ENCODE measurements around the gene IKBIP.
"Not testable (repeated sequence)": the region's sequence is repeated elsewhere in the genome, so short reads cannot be mapped to it uniquely, and the experiment has no call there.

IKBIP gene

DNA sequence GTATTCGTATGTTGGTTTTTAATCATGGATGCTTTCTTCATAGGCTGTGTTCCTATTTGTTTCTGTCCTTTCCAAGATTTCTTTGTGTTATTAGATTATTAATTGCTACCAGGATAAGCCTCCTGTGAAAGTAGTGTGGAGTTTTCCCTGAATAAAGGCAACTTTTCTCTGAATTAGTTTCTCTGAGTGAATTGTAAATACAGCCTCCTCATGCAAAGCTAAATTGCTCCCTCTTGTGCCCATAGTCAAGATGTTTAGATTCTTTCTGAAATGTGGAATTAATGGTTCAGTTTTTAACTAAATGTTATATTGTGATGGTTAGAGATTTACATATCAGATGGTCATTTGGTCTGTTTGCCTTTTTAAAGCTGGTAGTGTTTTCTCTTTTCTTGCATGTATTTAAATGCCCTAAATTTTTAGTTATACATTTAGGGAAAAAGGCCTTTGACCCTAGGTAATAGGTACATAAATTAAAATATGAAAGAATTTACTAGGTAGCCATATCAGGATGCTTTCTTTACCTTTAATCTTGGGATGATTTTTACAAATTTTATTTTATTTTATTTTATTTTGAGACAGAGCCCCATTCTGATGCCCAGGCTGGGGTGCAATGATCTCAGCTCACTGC lies 9.4 kb upstream of the IKBIP start:
- no peaks in the 10 kb centered on the region for H3K9me3 ChIP-seq (ENCODE audit: control insufficient read depth, insufficient read depth, low read length)
- peaks cover 4% of the 10 kb centered on the region for H3K36me3 ChIP-seq (ENCODE audit: insufficient read depth, low read length)
- H3K4me1 ChIP-seq (ENCODE audit: insufficient read depth, low read length) = 0 out of 2 replicates have a peak, but pooled peaks cover 3% of the 10 kb centered on the region
- no peak overlapping the region for H3K9ac ChIP-seq (ENCODE audit: low read depth, low read length)

DNA sequence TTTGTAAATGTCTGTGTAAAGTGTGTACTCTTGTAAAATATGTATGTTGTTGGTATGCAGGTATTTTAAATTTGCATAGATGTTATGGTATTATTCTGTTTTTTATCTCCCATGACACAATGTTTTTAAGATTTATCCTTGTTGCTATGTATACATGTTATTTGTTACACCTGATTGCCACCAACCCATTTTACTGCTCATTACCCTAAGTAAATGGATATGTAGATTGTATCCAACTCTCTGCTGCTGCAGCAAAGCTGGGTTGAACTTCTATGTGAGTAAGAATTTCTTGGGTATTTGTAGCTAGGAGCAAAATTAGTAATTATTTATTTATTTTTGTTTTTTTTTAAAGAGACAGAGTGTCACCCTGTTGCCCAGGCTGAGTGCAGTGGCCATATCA lies 6.7 kb upstream of the IKBIP start:
- Histone ChIP-seq H3K9me3 (ENCODE audit: control insufficient read depth, insufficient read depth, low read length) (no peaks in the 10 kb centered on the region), H3K4me1 (ENCODE audit: insufficient read depth, low read length) (0 out of 2 replicates have a peak, but pooled peaks cover 4% of the 10 kb centered on the region), H3K9ac (ENCODE audit: low read depth, low read length) (no peak overlapping the region), H3K36me3 (ENCODE audit: insufficient read depth, low read length) (peaks cover 3% of the 10 kb centered on the region; the same call in 1 of the 2 replicates)

DNA sequence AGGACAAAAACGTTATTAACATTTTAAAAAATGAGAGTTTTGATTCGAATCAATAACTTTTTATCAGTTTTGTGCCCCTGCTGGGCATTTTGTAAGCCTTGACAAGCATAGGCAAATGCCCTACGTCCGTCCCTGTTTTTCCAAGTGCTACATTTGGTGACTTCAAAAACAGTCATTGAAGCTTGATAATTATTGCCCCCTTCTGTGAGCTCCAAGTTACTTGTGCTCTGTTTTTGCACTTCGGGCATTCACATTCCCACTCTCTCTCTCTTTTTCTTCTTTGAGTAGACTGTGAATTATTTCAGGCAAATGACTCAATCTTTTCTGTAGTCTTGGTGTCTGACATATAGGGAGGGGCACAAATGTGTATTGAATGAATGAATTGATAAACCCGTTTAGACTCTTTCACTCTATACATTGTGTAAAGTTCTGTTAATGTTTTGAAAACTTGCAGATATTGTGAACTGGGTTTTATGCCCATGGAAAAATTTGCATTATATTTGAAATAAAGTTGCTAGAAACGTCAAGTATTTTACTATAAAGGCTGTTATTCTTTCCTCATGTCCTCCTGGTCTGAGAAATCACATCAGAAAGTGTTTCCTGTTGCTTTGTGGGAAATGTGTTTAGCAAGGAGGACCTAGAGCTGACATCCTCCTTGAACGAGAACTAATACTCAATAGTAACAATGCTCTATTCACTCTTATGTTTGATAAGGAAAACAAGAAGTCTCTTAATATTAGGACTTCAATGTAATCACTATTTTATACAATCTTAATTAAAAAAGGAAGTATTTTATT lies 1.9 kb upstream of the IKBIP start:
- Histone ChIP-seq H3K36me3 (ENCODE audit: insufficient read depth, low read length) (peaks cover 3% of the 10 kb centered on the region; the same call in 1 of the 2 replicates), H3K9ac (ENCODE audit: low read depth, low read length) (peak overlapping the region; percentile 95; the same call in 1 of the 2 replicates), H3K4me1 (ENCODE audit: insufficient read depth, low read length) (0 out of 2 replicates have a peak, but pooled peaks cover 4% of the 10 kb centered on the region), H3K9me3 (ENCODE audit: control insufficient read depth, insufficient read depth, low read length) (no peaks in the 10 kb centered on the region)

DNA sequence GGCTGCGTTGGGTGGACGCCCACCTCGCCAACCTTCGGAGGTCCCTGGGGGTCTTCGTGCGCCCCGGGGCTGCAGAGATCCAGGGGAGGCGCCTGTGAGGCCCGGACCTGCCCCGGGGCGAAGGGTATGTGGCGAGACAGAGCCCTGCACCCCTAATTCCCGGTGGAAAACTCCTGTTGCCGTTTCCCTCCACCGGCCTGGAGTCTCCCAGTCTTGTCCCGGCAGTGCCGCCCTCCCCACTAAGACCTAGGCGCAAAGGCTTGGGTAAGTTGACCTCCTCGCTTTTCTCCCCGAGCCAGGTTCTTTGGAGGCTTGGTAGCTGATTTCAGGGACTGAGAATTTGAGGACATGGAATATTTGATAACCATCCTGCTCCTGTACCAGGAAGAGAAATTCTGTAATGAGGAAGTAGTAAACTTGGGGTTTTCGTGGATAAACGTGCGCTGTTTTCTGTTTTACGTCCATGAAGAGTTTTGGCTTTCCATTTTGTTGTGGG lies 1.0 kb upstream of the IKBIP start:
- Histone ChIP-seq H3K9me3 (ENCODE audit: control insufficient read depth, insufficient read depth, low read length) (no peaks in the 10 kb centered on the region), H3K4me1 (ENCODE audit: insufficient read depth, low read length) (0 out of 2 replicates have a peak, but pooled peaks cover 4% of the 10 kb centered on the region), H3K36me3 (ENCODE audit: insufficient read depth, low read length) (peaks cover 3% of the 10 kb centered on the region; the same call in 1 of the 2 replicates), H3K9ac (ENCODE audit: low read depth, low read length) (peak overlapping the region; percentile 95)

DNA sequence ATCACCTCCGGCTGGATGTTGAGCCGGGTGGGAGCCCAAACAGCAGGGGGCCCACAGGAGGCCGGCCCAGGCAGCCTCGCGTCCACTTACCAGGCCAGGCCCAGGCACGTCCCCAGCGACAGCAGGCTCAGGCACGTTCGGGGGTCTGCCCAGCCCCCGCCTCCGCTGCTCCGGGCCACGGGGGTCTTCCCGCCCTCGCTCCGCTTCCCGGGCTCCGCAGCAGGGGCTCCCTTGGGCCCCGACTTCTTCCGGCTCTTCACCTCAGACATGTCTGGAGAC lies 216 bp downstream of the IKBIP start:
- Histone ChIP-seq H3K9ac (ENCODE audit: low read depth, low read length) (peak overlapping the region; percentile 95), H3K9me3 (ENCODE audit: control insufficient read depth, insufficient read depth, low read length) (no peaks in the 10 kb centered on the region), H3K36me3 (ENCODE audit: insufficient read depth, low read length) (peaks cover 1% of the 10 kb centered on the region; the same call in 1 of the 2 replicates), H3K4me1 (ENCODE audit: insufficient read depth, low read length) (0 out of 2 replicates have a peak, but pooled peaks cover 4% of the 10 kb centered on the region)

DNA sequence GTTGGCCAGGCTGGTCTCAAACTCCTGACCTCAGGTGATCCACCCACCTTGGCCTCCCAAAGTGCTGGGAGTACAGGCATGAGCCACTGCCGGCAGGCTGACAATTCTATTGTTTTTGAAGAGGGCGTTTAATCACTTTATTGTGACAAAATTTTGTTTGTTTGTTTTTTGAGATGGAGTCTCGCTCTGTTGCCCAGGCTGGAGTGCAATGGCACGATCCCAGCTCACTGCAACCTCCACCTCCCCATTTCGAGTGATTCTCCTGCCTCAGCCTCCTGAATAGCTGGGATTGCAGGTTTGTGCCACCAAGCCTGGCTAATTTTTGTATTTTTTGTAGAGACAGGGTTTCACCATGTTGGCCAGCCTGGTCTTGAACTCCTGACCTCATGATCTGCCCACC lies 1.8 kb downstream of the IKBIP start:
- not testable (repeated sequence) for H3K4me1 ChIP-seq (ENCODE audit: insufficient read depth, low read length); H3K9ac ChIP-seq (ENCODE audit: low read depth, low read length); H3K36me3 ChIP-seq (ENCODE audit: insufficient read depth, low read length); H3K9me3 ChIP-seq (ENCODE audit: control insufficient read depth, insufficient read depth, low read length)

DNA sequence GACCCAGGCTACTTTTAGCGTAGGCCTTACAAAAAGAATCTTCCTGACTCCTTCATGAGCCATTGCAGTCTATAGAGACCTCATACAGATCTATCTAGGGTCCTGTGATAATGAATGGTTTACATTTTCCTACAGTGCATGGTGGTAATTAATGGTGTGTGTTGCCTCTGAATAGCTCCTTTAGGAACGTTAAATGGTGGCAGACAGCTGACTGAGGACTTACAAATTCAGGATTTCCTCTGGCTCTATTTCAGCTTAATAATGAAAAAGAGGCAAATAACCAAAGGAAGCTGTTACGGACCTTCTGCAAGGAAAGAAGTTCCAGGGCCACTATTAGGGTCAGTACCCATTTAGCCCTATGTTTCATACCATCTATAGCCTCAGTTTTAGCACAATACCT lies 5.1 kb downstream of the IKBIP start:
- H3K4me1 ChIP-seq (ENCODE audit: insufficient read depth, low read length) = no peaks in the 10 kb centered on the region
- H3K9me3 ChIP-seq (ENCODE audit: control insufficient read depth, insufficient read depth, low read length) = no peaks in the 10 kb centered on the region
- no peak overlapping the region for H3K9ac ChIP-seq (ENCODE audit: low read depth, low read length)
- H3K36me3 ChIP-seq (ENCODE audit: insufficient read depth, low read length) = no peaks in the 10 kb centered on the region

DNA sequence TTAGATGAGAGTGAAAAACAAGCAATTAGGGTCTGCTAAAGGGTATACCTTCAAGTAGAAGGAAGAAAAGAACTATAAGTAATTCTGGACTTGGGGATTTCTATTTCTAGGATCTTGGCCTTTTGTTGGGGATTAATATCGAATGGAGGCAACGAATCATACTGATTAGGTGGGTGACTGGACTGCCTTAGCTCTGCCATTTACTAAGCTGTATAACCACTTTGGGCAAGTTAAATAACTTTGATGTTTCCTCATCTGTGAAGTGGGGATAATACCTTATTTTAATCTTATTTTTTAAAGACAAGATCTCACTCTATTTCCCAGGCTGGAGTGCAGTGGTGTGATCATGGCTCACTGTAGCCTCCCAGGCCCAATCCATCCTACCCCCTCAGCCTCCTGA lies 6.6 kb downstream of the IKBIP start:
- Histone ChIP-seq H3K9ac (ENCODE audit: low read depth, low read length) (no peak overlapping the region), H3K36me3 (ENCODE audit: insufficient read depth, low read length) (no peaks in the 10 kb centered on the region), H3K9me3 (ENCODE audit: control insufficient read depth, insufficient read depth, low read length) (no peaks in the 10 kb centered on the region), H3K4me1 (ENCODE audit: insufficient read depth, low read length) (no peaks in the 10 kb centered on the region)

DNA sequence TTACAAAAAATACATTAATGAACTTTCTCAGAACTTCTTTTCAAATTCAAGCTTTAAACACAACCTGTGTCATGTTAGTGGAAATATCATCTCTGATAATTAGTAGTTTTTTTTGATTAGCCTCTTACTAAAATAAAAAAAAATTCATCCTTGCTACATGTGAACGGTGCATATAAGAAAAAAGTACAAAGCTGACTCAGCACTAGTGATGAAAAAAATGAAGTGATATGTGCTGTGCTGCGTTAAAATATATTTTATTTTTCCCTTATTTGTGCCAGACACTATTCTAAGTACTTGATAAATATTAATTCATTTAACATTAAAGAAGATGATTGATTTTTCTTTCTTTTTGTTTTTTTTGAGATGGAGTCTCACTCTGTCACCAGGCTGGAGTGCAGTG lies 7.5 kb downstream of the IKBIP start:
- no peaks in the 10 kb centered on the region for H3K9me3 ChIP-seq (ENCODE audit: control insufficient read depth, insufficient read depth, low read length)
- H3K4me1 ChIP-seq (ENCODE audit: insufficient read depth, low read length) = no peaks in the 10 kb centered on the region
- H3K36me3 ChIP-seq (ENCODE audit: insufficient read depth, low read length) = no peaks in the 10 kb centered on the region
- no peak overlapping the region for H3K9ac ChIP-seq (ENCODE audit: low read depth, low read length)

DNA sequence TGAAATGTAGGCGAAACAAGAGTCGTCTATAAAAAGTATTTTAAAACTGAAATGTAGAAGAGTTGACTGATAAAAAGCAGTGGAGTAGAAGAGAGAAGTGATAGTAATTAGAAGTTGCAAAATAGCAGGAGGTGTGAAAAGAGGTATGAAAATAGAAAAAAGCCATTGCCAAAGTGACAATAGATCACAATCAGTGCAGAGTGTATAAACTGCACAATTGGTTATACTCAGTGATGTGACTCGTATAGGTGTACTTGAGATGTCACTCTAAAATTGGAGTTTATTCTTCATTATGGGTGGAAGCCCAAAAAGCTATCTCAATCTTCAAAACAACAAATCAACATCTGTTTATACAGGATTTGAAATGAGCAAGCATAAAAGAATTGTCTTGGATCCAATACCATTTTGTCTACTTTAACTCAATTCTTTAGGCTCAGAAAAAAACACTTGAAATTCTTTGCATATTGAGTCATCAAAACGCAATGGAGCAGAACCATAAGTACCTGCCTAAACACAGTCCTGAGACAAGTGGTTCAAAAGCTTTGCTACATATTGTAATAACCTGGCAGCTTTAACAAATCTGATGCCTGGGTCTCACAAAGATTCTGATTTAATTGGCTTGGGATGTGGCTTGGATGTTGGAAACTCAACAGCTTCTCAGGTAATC lies 8.8 kb downstream of the IKBIP start:
- no peaks in the 10 kb centered on the region for H3K9me3 ChIP-seq (ENCODE audit: control insufficient read depth, insufficient read depth, low read length)
- H3K4me1 ChIP-seq (ENCODE audit: insufficient read depth, low read length) = no peaks in the 10 kb centered on the region
- no peak overlapping the region for H3K9ac ChIP-seq (ENCODE audit: low read depth, low read length)
- H3K36me3 ChIP-seq (ENCODE audit: insufficient read depth, low read length) = no peaks in the 10 kb centered on the region

DNA sequence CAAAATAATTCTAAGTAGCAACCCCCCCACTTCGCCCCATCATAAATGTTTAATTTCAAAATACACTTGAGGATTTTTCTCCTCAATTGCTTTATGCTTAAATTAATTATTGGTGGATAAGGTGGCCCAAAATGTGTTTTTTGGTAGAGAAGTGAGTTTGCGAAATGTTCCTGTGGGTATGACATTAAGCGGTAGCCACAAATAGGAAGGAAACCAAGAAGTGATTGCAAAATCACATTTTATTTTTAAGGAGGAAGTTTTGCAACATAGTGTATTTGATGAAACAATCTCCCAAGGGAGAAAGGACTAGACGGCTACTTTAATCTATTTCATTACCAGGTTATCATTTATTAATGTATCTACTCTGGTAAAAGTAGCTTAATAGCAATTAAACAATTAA lies 25.6 kb downstream of the IKBIP start:
- Histone ChIP-seq H3K9ac (ENCODE audit: low read depth, low read length) (no peak overlapping the region), H3K4me1 (ENCODE audit: insufficient read depth, low read length) (no peaks in the 10 kb centered on the region), H3K36me3 (ENCODE audit: insufficient read depth, low read length) (no peaks in the 10 kb centered on the region), H3K9me3 (ENCODE audit: control insufficient read depth, insufficient read depth, low read length) (no peaks in the 10 kb centered on the region)

DNA sequence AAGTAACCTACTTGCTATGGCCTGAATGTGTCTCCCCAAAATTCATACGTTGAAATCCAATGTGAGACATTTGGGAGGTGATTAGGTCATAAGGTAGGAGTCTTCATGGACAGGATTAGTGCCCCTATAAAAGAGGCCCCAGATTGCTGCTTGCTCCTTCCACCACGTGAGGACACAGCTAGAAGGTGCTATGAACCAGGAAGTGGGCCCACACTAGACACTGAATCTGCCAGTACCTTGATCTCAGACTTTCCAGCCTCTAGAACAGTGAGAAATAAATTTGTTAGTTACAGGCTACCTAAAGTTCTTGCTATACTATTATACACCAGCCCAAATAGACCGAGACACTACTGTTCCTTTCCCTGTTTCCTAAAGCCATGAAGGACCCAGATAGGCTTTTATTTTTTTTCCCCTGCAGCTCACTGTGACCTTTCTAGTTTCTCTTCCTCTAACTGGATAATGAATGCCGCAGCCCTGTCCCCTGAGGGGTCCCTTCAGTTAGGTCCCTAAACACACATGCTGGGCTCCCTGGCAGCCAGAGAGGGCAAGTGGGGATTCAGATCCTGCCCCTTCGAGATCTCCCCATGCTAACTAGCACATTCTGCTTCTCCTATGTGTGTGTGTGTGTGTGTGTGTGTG lies 31.8 kb downstream of the IKBIP start:
- H3K9me3 ChIP-seq (ENCODE audit: control insufficient read depth, insufficient read depth, low read length) = no peaks in the 10 kb centered on the region
- H3K36me3 ChIP-seq (ENCODE audit: insufficient read depth, low read length) = no peaks in the 10 kb centered on the region
- H3K9ac ChIP-seq (ENCODE audit: low read depth, low read length) = no peak overlapping the region
- H3K4me1 ChIP-seq (ENCODE audit: insufficient read depth, low read length) = no peaks in the 10 kb centered on the region

DNA sequence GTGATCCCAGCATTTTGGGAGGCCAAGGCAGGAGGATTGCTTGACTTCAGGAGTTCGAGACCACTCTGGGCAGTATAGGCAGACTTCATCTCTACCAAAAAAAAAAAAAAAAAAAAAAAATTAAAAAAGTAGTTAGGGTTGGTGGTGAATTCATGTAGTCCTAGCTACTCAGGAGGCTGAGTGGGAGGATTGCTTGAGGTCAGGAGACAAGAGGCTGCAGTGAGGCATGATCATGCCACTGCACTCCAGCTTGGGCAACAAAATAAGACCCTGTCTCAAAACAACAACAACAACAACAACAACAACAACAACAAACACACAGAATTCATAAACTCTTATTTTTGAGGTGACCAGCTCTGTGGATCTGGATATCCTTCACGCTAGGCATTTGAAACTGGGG lies 34.0 kb downstream of the IKBIP start:
- Histone ChIP-seq H3K9me3 (ENCODE audit: control insufficient read depth, insufficient read depth, low read length) (no peaks in the 10 kb centered on the region), H3K36me3 (ENCODE audit: insufficient read depth, low read length) (no peaks in the 10 kb centered on the region), H3K9ac (ENCODE audit: low read depth, low read length) (no peak overlapping the region), H3K4me1 (ENCODE audit: insufficient read depth, low read length) (no peaks in the 10 kb centered on the region)

DNA sequence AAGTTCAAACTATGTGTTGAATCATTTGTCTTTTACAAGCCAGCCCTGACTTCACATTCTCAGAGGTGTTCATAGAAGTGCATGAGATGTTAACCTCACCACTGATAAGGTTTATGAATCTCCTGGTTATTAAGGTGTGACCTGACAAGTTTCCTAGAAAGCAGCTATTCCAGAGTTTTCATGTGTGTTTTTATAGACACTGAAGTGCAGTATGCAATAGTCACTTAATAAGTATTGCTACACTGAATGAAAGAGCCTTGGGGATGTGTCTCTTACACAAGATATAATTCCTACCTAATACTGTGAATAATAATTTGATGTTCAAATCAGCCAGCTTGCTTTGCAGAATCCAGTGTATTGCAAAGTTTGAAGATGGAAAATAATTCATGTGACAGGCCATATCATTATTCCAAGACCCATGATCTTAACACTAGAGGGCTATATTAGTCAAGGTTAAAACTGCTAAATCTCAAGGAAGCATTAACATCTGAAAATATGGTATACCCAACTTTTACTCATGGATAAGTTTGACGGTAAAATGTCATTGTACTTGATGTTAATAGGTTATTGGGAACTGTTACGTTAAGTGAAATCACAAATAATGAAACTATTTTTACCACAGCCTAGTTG lies 38.1 kb downstream of the IKBIP start:
- peaks cover 2% of the 10 kb centered on the region; the same call in 1 of the 2 replicates for H3K36me3 ChIP-seq (ENCODE audit: insufficient read depth, low read length)
- no peaks in the 10 kb centered on the region for H3K9me3 ChIP-seq (ENCODE audit: control insufficient read depth, insufficient read depth, low read length)
- no peaks in the 10 kb centered on the region for H3K4me1 ChIP-seq (ENCODE audit: insufficient read depth, low read length)
- H3K9ac ChIP-seq (ENCODE audit: low read depth, low read length) = no peak overlapping the region
